ENCODE measurements around the gene SLC28A3.

The SLC28A3 gene

GRCh38 chr9:84343111-84343521 is 2.6 kb upstream of the SLC28A3 start:
- DNase-seq (ENCODE audit: low read depth), result no peak
- no peak overlapping the region for H3K4me3 ChIP-seq (ENCODE audit: low read depth, low read length)
- no peak for TF ChIP-seq CTCF (IDR thresholded peaks at IDR 0.05; ENCODE audit: control insufficient read depth, extremely low read depth, insufficient read depth)

DNA sequence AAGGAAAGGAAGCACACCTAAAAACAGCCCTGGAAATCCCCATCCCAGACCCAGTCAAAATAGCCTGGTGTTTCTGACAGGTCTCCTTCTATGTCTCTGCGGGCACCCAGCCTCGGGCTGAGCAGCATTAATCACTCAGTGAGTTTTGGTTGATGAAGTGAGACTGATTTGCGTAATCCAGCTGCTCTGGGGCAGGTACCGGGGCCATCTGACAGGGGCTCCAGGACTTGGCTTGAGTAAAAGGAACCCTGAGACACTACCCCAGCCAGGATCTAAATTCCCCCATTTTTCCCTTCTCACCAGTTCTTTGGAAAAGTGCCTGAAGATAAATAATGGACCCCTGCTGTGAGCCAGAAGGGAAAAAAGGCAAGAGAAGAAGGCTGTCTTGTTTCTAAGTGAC is 596 bp downstream of the SLC28A3 start:
- TF ChIP-seq CTCF (IDR thresholded peaks at IDR 0.05; ENCODE audit: control insufficient read depth, extremely low read depth, insufficient read depth), result no peak

GRCh38 chr9:84339503-84339902 is 1.1 kb downstream of the SLC28A3 start:
- no peak for DNase-seq (ENCODE audit: low read depth)
- no peak overlapping the region for H3K4me3 ChIP-seq (ENCODE audit: low read depth, low read length)
- no peak for TF ChIP-seq CTCF (IDR thresholded peaks at IDR 0.05; ENCODE audit: control insufficient read depth, extremely low read depth, insufficient read depth)

More for the DNA sequence above, 596 bp downstream of the SLC28A3 start:
- H3K4me3 ChIP-seq (ENCODE audit: low read depth, low read length), result no peak overlapping the region
- no peak for DNase-seq (ENCODE audit: low read depth)

- no peak for TF ChIP-seq CTCF (IDR thresholded peaks at IDR 0.05; ENCODE audit: control insufficient read depth, extremely low read depth, insufficient read depth)
- H3K4me3 ChIP-seq (ENCODE audit: low read depth, low read length), result no peak overlapping the region
- DNase-seq (ENCODE audit: low read depth), result no peak
These were observed 1.8 kb downstream of the SLC28A3 start for GRCh38 chr9:84338792-84339191.

- DNase-seq (ENCODE audit: low read depth), result no peak
- no peak overlapping the region for H3K4me3 ChIP-seq (ENCODE audit: low read depth, low read length)
- TF ChIP-seq CTCF (IDR thresholded peaks at IDR 0.05; ENCODE audit: control insufficient read depth, extremely low read depth, insufficient read depth), result no peak
These were observed 3.3 kb downstream of the SLC28A3 start for GRCh38 chr9:84337252-84337651.

- TF ChIP-seq CTCF (IDR thresholded peaks at IDR 0.05; ENCODE audit: control insufficient read depth, extremely low read depth, insufficient read depth), result no peak
- no peak overlapping the region for H3K4me3 ChIP-seq (ENCODE audit: low read depth, low read length)
- DNase-seq (ENCODE audit: low read depth), result peak; percentile 43
These were observed 9.3 kb downstream of the SLC28A3 start for GRCh38 chr9:84331119-84331809.

DNA sequence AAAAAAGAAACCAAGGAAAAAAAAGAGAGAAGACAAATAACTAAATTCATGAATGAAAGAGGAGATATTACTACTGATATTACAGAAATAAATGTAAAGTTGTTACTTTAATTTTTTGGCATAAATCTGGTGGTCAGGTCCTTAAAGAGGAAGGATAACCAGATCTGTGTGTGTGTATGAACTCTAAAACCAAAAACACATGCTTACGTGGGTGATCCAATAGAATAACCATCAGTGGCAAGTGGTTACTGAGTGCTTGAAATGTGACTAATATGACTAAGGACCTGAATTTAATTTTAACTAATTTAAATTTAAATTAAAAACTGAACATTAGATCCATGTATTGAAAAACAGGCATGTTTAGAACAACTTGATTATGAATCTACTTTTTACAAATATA is 10.3 kb downstream of the SLC28A3 start:
- no peak overlapping the region for H3K4me3 ChIP-seq (ENCODE audit: low read depth, low read length)
- no peak for DNase-seq (ENCODE audit: low read depth)
- TF ChIP-seq CTCF (IDR thresholded peaks at IDR 0.05; ENCODE audit: control insufficient read depth, extremely low read depth, insufficient read depth), result no peak
